Right ventricle myocardium inferior (tissue), 1 donor: ENCODE measurements around the gene RADIL. TPM values are rescaled to one million over a fixed set of nuclear protein-coding genes. Genes with fewer than 3 reads are reported as not detected.

Experiments used
- ATAC-seq: fragments of 200-7000 bp; cut with Tn5 transposase; one replicate; pipeline ENCODE4 v1.9.1; 2020; ENCODE audit warnings: mild to moderate bottlenecking, moderate library complexity
- DNase-seq: peaks from one replicate; pipeline ENCODE4 v3.0.0; 2021; ENCODE audit errors: missing footprints
- intact Hi-C: fragments of 100-400 bp; cut with DNase I; formaldehyde crosslinking; loops from one replicate; pipeline ENCODE4 v1.11.0; 2022
- total RNA-seq: library from RNA; stranded (reverse); fragmentation: NEBNext Ultra II Directional; extraction: Animal tissue kit (Norgen Biotek cat#: 25700); gene quantifications from one replicate; pipeline ENCODE4 v1.2.1, GENCODE V29; 2021
- donor health status: DM: no; HTN: yes; CAD: no; lungs with severe emphysema.

Gene RADIL
- total RNA-seq, 1 donor from 2014 or later = 3.9 TPM

- intact Hi-C loops = loop anchor here (10.0 kb wide), 1 partner anchor 295 kb away; no protein-coding TSS in a partner anchor
- ATAC-seq = no peak
- no peak for DNase-seq
These were observed 93.4 kb downstream of the RADIL start for GRCh38 chr7:4790078-4790465.

- intact Hi-C loops = loop anchor here (10.0 kb wide), 1 partner anchor 295 kb away; no protein-coding TSS in a partner anchor
- DNase-seq (peak; percentile 26), ATAC-seq (no peak)
These were observed 94.1 kb downstream of the RADIL start for GRCh38 chr7:4789194-4790077.

- ATAC-seq (no peak), DNase-seq (peak; percentile 52)
- intact Hi-C loops = no loop called here
These were observed 94.8 kb downstream of the RADIL start for GRCh38 chr7:4788627-4789189.

GRCh38 chr7:4787947-4788626 is 95.4 kb downstream of the RADIL start:
- DNase-seq (peak; percentile 63), ATAC-seq (no peak)
- intact Hi-C loops = no loop called here

GRCh38 chr7:4787541-4787940 is 96.0 kb downstream of the RADIL start:
- ATAC-seq (no peak), DNase-seq (peak; percentile 51)
- intact Hi-C loops = no loop called here

GRCh38 chr7:4786015-4786414 is 97.5 kb downstream of the RADIL start:
- ATAC-seq = no peak
- intact Hi-C loops = no loop called here
- no peak for DNase-seq

GRCh38 chr7:4785371-4785770 is 98.1 kb downstream of the RADIL start:
- intact Hi-C loops = no loop called here
- ATAC-seq = no peak
- DNase-seq = no peak

- intact Hi-C loops = no loop called here
- DNase-seq = no peak
- ATAC-seq = peak; percentile 76
These were observed 98.7 kb downstream of the RADIL start for GRCh38 chr7:4784799-4785198.

GRCh38 chr7:4783762-4784351 is 99.7 kb downstream of the RADIL start:
- ATAC-seq = no peak
- intact Hi-C loops = no loop called here
- peak; percentile 32 for DNase-seq

- DNase-seq (no peak), ATAC-seq (no peak)
- intact Hi-C loops = no loop called here
These were observed 100.2 kb downstream of the RADIL start for GRCh38 chr7:4783292-4783652.

GRCh38 chr7:4782333-4783291 is 100.9 kb downstream of the RADIL start:
- DNase-seq = peak; percentile 64
- ATAC-seq = no peak
- intact Hi-C loops = no loop called here

- ATAC-seq = no peak
- intact Hi-C loops = no loop called here
- DNase-seq = no peak
These were observed 102.0 kb downstream of the RADIL start for GRCh38 chr7:4781366-4782069.

- DNase-seq (no peak), ATAC-seq (no peak)
- intact Hi-C loops = no loop called here
These were observed 104.4 kb downstream of the RADIL start for GRCh38 chr7:4779118-4779517.

GRCh38 chr7:4775848-4776623 is 107.5 kb downstream of the RADIL start:
- intact Hi-C loops = no loop called here
- ATAC-seq (peak; percentile 21), DNase-seq (peak; percentile 77)

- peak; percentile 98 for ATAC-seq
- intact Hi-C loops = no loop called here
- peak; percentile 99 for DNase-seq
These were observed 108.2 kb downstream of the RADIL start, which contains the start of gene AP5Z1 for GRCh38 chr7:4775250-4775847. TSS of gene AP5Z1 (plus strand) at chr7:4775623. CDS start at chr7:4775716, 93 bp downstream.

- ATAC-seq (peak; percentile 41), DNase-seq (no peak)
- intact Hi-C loops = no loop called here
These were observed 108.8 kb downstream of the RADIL start for GRCh38 chr7:4774658-4775249.
